DMS153 treated with DMSO at 0.1 percent for 48 hours (cell line): ENCODE results near the gene CRTC1.
"Not testable (repeated sequence)": the region's sequence is repeated elsewhere in the genome, so short reads cannot be mapped to it uniquely, and the experiment has no call there.

Experiments used
- DNase-seq: peaks from one replicate; lab custom pipeline; 2025; ENCODE audit not compliant: unreplicated experiment; lab: John Stamatoyannopoulos, UW

CRTC1 gene

DNA sequence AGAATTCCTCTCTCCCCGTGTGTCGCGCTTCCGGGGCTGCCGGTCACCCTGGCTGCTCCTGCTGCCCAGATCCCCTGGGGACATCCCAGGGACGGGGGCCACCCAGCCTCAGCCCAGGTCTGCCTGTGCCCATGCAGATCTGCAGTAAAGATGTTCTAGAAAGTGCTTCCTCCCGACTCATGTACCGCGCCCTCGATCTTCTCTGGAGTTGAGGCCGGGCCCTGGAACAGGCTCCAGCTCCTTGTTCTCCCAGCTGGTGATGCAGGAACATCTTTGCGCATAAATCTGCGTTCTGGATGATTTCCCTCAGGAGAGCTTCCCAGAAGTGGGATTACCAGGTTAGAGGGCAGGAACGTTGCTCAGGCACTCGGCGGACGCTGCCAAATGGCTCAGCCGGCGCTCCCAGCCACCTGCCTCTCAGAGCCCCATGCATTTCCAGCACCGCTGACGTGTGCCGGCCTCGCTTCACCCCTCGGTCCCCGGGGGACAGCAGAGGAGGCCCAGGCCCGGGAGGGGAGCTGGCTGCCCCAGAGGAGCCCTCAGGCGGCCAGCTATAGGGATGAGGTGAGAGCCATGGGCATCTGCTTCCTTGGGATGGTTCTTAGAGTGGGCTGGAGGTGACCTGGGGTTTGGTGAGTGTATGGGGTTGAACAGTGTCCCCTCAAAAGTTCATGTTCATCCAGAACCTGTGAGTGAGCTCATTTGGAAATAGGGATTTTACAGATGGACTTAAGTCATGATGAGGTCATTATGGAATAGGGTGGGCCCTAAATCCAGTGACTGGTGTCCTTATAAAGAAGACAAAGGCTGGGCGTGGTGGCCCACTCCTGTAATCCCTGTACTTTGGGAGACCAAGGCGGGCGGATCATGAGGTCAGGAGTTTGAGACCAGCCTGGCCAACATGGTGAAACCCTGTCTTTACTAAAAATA, 42.6 kb downstream of the CRTC1 start:
- no peak for DNase-seq

DNA sequence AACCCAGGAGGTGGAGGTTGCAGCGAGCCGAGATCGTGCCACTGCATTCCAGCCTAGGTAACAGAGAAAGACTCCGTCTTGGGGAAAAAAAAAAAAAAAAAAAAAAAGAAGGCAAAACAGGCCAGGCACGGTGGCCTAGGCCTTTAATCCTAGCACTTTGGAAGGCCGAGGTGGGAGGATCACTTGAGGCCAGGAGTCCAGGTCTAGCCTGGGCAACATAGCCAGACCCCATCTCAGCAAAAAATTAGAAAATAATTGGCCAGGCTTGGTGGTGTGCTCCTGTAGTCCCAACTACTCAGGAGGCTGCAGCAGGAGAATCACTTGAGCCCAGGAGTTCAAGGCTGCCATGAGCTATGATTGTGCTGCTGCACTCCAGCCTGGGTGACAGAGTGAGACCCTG, 43.4 kb downstream of the CRTC1 start:
- no peak for DNase-seq

DNA sequence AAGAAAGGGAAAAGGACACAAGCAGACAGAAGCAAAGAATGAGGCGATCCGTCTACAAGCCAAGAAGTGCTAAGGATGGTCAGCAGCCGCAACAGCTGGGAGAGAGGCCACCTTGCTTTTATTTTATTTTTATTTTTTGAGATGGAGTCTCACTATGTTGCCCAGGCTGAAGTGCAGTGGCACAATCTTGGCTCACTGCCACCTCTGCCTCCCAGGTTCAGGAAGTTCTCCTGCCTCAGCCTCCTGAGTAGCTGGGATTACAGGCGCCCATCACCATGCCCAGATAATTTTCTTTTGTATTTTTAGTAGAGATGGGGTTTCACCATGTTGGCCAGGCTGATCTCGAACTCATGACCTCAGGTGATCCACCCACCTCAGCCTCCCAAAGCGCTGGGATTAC, 44.1 kb downstream of the CRTC1 start:
- DNase-seq = not testable (repeated sequence)

DNA sequence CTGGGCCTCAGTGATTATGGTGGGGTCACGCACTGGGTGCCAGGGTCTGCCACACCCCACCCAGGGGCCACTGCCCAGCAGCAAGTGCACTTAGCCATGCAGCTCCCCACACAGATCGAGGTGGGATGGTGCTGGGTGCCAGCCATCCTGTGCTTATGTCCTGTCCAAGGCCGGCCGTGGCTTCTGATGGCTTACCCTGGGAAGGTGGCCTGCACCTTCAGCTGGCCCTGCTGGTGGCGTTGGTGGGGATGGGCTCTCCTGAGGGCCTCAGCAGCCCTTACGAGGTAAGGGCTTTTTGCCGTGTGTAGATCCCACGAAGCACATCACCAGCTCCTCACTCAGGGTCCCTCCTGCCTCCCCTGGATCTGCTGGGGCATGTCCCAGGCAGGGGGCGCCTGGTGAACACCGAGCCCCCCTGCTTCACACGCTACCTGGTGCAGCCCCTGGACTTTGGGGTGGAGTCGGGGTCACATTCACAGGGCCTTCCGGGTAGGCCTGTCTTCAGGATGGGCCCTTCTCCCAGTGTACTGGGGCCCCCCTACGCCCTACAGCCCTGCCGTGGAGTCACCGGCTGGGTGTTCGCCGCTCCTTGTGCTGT, 46.6 kb downstream of the CRTC1 start:
- no peak for DNase-seq

DNA sequence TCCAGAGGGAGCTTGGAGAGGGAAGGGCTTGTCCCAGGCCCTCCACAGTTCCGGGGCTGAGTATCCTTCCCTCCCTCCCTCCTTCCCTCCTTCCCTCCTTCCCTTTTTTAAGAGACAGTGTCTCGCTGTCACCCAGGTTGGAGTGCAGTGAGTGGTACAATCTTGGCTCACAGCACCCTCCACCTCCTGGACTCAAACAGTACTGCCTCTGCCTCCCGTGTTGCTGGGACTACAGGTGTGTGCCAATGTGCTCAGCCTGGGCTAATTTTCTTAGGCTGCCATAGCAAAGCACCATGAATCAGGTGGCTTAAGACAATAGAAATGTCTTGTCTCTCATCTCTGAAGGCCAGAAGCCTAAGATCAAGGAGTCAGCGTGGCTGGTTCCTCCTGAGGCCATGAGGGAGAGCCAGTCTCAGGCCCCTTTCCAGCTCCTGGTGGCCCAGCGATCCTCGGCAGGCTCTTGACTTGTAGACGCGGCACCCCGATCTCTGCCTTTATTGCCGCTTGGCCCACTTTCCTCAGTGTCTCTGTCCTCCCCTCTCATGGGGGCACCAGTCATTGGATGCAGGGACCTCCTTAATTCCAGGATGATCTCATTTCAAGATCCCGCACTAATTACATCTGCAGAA, 47.5 kb downstream of the CRTC1 start:
- no peak for DNase-seq

DNA sequence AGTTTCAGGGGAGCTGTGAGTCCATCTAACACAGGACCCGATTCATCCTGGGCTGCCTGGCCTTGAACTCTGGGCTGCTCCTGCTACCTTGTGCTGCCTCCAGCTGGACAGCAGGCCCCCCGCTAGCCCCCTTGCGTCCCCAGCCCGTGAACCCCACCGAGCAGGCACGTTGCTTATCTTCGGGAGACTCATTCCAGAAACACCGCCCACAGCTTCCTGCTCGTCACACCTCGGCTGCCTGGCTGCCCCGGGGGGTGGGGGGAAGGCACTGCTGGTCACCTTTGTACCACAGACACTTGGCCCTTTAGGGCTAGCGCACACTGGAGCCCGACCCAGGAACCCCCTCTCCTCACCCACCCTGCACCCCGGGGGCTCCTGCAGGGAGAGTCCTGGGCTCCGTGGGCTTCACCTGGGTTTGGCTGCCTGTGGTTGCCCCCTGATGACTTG, 48.1 kb downstream of the CRTC1 start:
- no peak for DNase-seq

DNA sequence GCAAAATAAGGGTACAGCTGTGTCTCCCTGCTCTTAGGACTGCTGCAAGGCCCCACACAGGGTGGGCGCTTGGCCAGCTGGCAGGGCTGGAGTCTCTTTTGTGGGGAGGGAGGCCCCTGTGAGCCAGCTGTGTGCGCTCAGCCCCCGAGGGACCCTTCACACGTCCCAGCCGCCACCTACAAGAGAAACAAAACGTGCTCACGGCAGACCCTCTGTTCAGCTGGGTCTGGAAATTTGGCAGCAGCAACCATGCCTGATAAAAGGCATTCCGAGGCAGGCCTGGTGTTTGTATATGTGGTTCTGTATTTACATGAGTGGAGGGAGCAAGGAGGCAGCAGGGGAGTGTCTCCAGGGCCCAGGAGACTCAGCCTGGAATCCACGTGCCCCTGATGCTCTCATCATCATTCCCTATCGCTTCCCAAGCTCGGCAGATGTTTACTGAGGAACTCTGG, 49.7 kb downstream of the CRTC1 start:
- DNase-seq = no peak

DNA sequence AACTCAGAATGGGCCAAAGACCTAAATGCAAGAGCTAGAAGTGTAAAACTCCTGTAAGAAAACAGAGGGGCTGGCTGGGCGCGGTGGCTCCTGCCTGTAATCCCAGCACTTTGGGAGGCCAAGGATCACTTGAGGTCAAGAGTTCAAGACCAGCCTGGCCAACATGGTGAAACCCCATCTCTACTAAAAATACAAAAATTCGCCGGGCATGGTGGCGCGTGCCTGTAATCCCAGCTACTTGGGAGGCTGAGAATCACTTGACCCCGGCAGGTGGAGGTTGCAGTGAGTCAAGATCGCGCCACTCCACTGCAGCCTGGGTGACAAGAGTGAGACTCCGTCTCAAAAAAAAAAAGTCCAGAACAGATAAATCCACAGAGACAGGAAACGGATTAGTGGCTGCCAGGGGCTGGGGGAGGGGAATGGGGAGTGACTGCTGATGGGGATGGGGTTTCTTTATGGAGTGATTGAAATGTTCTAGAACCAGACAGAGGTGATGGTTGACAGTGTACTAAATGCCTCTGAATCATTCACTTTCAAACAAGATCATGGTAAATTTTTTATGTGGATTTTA, 50.4 kb downstream of the CRTC1 start:
- not testable (repeated sequence) for DNase-seq

DNA sequence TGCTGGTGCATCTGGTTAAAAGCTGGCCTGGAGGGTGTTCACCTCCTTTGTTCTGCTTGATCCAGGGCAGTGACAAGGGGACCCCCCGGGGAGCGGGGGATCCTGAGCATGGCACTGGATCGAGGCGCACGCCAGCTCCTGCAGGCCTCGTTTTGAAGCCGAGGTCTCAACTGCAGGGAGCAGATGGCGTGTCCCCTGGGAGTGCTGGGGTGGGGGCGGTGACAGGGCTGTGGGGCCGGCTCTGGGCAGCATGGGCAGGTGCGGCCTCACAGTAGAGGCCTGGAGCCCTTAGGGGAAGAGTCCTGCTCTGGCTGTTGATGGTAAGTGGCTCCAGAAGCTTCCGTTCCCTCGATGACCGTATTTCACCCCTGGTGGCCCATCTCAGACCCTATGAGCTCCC, 51.8 kb downstream of the CRTC1 start:
- peak; percentile 18 for DNase-seq

DNA sequence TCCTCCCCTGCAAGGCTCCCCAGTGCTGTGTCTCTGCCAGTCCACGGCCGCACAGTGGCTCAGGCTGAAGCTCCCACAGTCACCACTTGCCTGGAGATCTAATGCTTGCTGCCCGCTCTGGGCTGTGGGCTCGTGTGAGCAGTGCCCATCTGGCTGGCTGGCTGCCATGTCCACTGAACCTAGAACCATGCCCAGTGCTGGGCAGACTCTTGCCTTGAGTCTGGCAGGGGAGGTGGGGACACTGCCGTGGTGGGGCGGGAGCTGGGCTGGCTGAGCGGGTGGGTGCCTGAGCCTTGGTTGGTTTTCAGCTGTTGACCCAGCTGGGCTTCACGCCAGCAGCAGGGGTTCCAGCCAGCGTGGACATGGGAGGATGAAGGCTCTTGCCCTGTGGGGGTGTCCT, 52.3 kb downstream of the CRTC1 start:
- no peak for DNase-seq

DNA sequence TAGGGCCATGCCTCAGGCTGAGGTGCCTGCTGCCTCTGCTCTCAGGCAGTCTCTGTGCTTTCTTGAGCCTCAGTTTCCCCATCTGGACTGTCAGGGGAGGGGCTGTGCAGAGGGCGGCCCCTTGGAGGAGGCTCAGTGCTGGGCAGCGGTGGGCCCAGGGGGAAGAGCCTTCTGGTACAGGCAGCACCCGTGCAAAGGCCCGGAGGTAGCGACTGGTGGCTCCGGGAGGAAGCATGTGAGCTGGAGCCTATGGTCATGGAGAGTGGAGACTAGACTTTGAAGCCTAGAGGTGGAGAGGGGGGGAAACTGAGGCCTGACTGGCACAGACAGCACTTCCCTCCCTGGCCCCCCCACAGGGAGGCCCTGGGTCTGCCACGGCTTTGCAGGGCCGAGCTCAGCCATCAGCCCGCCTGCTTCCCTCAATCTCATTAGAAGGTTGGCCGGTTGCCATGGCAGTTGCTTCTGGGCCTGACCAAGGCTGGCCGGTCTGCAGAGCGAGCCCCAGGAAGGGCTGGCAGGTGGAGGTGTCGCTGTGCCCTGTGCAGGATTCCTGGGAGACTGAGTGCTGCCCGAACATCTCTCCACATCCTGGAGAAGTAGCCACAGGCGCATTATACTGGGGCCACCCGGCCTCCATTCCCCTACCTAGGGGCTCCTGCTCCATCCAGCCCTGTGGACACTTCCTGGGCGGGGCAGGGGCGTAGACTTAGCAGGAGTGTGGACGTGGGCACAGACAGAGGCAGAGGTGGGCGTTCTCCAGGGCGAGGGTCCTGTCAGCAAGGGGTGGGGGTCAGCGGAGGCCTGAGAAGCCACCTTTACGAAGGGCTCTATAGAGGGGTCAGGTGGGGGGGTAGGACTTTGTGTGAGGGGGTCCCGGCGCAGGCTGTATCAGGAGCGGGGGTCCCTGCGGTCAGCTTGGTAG, 53.2 kb downstream of the CRTC1 start:
- DNase-seq = no peak

DNA sequence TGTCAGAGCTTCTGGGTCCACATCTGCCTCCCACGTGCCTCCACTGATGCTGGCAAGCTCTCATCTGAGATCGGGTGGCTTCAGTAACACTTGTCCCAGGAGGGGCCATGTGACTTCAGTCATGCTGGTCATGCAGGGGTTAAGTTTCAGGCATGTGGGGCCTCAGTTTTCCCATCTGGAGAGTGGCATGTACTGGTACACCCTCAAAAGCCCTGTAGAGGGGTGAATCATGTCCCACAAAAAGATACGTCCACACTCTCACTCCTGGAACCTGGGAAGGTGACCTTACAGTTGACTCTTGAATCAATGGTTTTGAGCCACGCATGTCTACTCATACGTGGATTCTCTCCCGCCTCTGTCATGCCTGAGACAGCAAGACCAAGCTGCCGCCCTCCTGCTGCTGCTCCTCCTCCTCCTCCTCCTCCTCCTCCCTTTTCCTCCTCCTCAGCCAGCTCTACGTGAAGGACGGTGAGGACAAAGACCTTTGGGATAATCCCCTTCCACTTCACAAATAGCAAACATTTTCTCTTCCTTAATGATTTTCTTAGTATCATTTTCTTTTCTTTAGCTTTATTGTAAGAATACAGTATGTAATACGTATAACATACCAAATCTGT, 54.0 kb downstream of the CRTC1 start:
- no peak for DNase-seq

DNA sequence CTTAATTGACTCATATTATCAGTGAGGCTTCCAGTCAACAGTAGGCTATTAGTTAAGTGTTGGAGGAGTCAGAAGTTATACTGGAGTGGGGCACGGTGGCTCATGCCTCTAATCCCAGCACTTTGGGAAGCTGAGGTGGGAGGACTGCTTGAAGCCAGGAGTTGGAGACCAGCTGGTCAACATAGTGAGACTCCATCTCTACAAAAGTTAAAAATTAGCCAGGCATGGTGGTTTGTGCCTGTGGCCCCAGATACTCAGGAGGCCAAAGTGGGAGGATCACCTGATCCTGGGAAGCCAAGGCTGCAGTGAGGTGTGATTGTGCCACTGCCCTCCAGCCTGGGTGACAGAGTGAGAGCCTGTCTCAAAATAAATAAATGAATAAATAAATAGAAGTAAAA, 54.5 kb downstream of the CRTC1 start:
- no peak for DNase-seq

DNA sequence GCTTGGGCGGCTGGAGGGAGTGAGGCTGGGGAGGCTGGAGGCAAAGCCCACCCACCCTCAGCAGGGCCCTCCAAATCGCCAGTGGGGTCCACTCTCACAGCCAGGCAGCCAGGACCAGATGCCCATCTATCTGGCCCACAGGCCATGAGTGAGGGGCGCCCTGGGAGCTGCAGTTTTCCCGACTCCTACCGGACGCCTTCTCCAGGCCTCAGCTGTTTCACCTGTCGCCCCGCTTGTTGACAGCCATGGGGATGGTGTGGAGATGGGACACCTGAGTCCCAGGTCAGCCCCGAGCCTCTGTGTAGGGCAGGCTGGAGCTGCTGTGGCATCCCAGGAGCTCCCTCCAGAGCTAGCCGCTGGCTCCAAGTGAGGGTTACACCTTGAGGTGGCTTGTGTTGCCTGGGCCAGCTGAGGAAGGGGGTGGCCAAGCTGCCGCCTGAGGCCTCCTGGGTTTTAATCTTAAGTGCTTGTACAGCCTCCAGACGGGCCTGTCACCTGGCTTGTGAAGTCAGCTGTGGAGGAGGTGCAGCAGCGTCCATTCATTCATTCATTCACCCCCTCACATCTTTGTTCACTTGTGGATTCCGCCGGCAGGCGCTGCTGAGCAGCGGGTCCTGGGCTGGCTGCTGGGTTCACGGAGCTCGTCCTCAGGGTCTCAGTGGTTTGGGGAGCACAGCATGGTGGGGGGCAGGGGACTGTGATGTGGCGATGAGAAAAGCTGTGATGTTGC, 55.6 kb downstream of the CRTC1 start:
- no peak for DNase-seq

DNA sequence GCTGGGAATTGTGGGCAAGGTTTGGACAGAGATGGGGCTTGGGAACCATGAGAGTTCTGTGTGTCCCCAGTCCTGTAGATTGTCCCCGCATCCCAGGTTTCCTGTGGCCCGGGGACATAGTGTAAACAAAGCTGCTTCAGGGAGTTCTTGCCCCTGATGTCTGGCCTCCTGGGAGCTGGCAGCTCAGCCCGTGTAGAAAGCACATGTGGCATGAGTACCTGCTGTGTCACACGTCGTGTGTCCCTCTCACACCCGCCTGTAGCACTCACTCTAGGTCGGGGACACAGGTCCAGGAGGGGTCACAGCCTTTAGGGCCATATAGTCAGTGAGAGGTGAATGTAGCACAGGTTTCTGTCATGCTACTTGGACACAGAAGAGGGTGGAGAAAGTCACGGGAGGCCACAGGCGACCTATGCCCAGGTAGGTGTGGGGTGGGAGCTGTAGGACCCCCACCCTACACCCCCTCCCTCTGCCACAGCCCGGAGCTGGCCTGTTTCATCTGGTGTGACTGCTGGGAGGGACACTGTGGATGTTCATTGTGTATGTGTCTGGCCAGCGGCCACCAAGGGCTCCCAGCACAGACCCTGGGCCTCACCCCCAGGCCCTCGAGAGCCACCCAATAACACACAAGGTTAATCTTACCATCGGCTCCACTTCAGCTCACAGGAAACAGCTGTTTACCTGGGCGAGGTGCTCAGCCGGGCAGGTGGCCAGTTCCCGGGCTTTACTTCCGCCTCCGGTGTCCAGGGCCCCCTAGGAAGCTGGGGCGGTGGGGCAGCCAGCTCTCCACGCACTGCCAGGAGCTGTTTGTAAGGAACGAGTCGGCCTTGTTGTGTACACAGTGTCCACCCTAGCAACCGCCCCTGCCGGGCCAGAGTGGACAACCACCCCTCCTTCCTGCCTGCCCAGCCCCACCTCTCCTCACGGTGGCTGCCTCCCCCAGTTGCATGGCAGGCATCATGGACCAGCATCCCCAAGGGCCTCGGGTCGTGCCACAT, 57.9 kb downstream of the CRTC1 start:
- peak; percentile 86 for DNase-seq

DNA sequence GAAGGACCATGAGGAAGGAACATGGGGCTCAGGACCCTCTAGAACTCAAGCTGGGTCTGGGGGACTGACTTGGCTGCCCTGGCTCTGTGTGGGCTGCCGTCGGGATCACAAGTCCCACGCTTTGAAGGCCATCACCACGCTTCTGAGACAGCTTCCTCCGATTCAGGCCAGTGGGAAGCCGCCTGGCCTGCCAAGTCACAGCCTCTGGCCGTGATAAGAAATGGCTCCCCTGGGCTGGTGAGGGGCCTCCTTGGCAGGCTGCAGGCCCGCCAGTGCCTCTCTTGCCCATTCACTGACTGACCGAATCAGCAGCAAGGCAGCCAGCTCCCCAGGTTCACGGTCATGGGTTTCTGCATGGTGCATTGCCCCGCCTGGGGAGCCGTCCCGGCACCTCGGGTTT, 58.8 kb downstream of the CRTC1 start:
- DNase-seq = no peak

DNA sequence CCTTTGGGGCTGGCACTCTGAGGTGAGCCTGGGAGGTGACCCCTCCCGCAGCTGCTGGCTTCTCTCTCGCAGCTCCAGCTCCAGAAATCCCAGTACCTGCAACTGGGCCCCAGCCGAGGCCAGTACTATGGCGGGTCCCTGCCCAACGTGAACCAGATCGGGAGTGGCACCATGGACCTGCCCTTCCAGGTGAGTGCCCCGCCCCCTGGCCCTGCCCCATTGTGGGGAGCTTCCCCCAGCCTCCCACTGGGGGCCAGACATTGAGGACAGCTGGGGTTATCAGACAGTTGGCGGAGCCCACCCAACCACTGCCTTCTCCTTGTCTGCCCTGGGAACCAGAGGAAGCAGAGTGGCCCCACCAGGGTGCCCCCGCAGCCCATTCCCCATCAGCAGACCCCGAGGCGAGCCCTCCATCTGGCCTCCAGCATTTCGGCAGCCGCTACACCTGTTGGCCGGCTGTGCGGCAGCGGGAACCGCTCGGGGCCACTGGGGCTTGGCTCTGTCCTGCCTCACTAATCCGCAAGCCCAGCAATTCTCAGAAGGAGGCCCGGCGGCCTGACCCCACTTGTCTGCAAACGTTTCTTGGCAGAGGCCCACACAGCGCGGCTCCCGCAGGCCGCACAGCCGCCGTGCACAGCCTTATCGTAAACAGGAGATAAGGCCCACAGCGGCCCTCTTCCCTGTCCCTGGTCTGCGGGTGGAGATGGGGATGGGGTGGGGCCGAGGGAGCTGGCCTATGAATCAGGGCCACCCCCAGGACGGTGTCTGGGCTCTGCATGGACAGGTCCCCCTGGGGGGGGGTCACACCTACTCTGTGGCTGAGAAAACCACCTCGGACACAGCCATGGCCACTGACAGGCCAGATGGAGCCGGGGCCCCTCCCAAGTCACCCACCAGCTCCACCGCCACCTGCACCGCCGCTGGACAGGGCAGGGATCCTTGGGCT, 59.6 kb downstream of the CRTC1 start:
- DNase-seq = no peak
